GM12878 (cell line): ENCODE results near the gene ETS1.

Source experiments
- CBX3 ChIP-seq: fragments of 200-600 bp; sonication (generic); IDR thresholded peaks from 2 replicates; pipeline ENCODE4 v1.6.1; 2016; ENCODE audit warnings: low read depth, borderline replicate concordance
- CHD2 ChIP-seq: IDR thresholded peaks from 2 replicates; pipeline ENCODE4 v1.6.1; 2011; ENCODE audit warnings: low read depth, low read length, improper control_type of control experiment, borderline replicate concordance
- EGR1 ChIP-seq, 2 experiments: IDR thresholded peaks; 1 replicate in 1 of 2; 2 replicates in 1 of 2; pipeline ENCODE4 v1.6.1; 2011 to 2012; ENCODE audit warnings: low read depth in 2 of 2, low read length in 2 of 2, borderline replicate concordance in 1 of 2, mild to moderate bottlenecking in 1 of 2, moderate library complexity in 1 of 2
- EZH2 ChIP-seq: IDR thresholded peaks from 2 replicates; pipeline ENCODE4 v1.6.1; 2012; ENCODE audit warnings: low read depth, mild to moderate bottlenecking, control low read depth, inconsistent platforms, low read length, borderline replicate concordance; ENCODE audit not compliant: control insufficient read depth
- MEF2A ChIP-seq: IDR thresholded peaks from 2 replicates; pipeline ENCODE4 v1.6.1; 2011; ENCODE audit warnings: low read depth, mild to moderate bottlenecking, low read length, moderate library complexity; ENCODE audit not compliant: insufficient read depth
- POLR2A ChIP-seq: IDR thresholded peaks from 2 replicates; pipeline ENCODE4 v1.6.1; 2011; ENCODE audit warnings: low read depth, mild to moderate bottlenecking, low read length
- TCF7 ChIP-seq: IDR thresholded peaks from 2 replicates; pipeline ENCODE4 v1.6.1; 2014; ENCODE audit warnings: antibody characterized with exemption, borderline replicate concordance
- TF ChIP-seq, protein P1 (sequence below), 3 experiments: IDR thresholded peaks in 2 of 3; conservative IDR thresholded peaks in 1 of 3; 2 replicates each; pipeline ENCODE4 v1.5.1; 2011; ENCODE audit warnings: low read depth in 3 of 3, low read length in 3 of 3, mild to moderate bottlenecking in 3 of 3, control low read depth in 2 of 3, moderate library complexity in 2 of 3, inconsistent platforms in 1 of 3, mixed read lengths in 1 of 3; ENCODE audit not compliant: control insufficient read depth in 2 of 3, insufficient read depth in 1 of 3; ENCODE audit errors: extremely low read depth in 1 of 3

DNA sequence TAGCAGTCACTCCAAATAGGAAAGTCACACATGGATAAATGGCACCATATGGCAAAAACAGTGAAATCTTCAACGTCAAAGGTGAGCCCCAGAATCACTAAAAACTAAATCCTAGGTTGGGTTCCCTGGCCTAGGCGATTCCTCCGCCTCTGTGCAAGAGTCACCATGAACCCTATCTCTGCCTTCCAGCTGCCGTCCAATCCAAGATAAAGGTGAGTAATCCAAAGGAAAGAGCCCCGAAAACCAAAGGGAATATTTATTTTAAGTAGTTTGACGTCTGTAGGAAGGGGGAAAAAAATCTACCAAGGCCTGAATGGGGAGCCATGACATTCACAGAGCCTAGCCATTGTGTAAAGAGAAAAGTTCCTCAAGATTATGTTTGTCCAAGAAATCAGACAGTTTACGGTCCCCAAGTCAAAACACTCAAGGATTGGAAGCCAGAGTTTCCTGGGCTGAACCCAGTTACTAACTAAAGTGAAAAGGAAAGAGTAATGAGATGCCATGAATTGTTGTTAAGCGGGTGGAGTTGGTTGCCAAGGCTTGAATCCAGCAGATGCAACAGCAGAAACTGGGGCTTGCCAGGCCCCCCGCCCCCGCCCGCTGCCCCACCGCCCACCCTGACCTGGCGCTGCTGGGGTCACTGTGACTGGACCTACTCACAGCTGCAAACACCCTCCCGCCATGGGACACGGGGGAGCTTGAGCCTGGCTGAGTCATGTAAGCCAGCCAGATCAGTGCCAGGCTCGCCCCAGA is 39.7 kb upstream of the ETS1 start:
- no peak for TF ChIP-seq POLR2A
- TF ChIP-seq CHD2: no peak
- TF ChIP-seq EGR1 (IDR thresholded peaks at IDR 0.05; ENCODE audit: borderline replicate concordance in 1 of 2, low read depth in 2 of 2, low read length in 2 of 2): no peak
- no peak for TF ChIP-seq MEF2A
- TF ChIP-seq, protein P1, sequence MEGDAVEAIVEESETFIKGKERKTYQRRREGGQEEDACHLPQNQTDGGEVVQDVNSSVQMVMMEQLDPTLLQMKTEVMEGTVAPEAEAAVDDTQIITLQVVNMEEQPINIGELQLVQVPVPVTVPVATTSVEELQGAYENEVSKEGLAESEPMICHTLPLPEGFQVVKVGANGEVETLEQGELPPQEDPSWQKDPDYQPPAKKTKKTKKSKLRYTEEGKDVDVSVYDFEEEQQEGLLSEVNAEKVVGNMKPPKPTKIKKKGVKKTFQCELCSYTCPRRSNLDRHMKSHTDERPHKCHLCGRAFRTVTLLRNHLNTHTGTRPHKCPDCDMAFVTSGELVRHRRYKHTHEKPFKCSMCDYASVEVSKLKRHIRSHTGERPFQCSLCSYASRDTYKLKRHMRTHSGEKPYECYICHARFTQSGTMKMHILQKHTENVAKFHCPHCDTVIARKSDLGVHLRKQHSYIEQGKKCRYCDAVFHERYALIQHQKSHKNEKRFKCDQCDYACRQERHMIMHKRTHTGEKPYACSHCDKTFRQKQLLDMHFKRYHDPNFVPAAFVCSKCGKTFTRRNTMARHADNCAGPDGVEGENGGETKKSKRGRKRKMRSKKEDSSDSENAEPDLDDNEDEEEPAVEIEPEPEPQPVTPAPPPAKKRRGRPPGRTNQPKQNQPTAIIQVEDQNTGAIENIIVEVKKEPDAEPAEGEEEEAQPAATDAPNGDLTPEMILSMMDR (IDR thresholded peaks at IDR 0.05 in 2 of 3, conservative IDR thresholded peaks at IDR 0.05 in 1 of 3; ENCODE audit: control insufficient read depth in 2 of 3, extremely low read depth in 1 of 3, insufficient read depth in 1 of 3, low read depth in 3 of 3, low read length in 3 of 3): no peak
- no peak for TF ChIP-seq CBX3
- TF ChIP-seq EZH2: no peak
- TF ChIP-seq TCF7: no peak
